Mesendoderm (in vitro differentiated cells): Measurements from ENCODE around the gene AIFM1.

Experiments
- DNase-seq: peaks from one replicate; pipeline ENCODE4 v3.0.0; 2013
- H2AK5ac ChIP-seq: 2 replicates; pipeline ENCODE4 v1.6.1; 2013; ENCODE audit warnings: low read length, inconsistent platforms
- H2BK120ac ChIP-seq: 2 replicates; pipeline ENCODE4 v1.6.1; 2013; ENCODE audit warnings: low read depth, mild to moderate bottlenecking, low read length, moderate library complexity, mixed read lengths
- H2BK15ac ChIP-seq: replicated peaks from 2 replicates; pipeline ENCODE4 v1.6.1; 2013; ENCODE audit warnings: low read depth, mild to moderate bottlenecking, moderate library complexity
- H2BK5ac ChIP-seq: 2 replicates; pipeline ENCODE4 v1.6.1; 2013; ENCODE audit warnings: low read length, inconsistent platforms
- H3K18ac ChIP-seq: 2 replicates; pipeline ENCODE4 v1.6.1; 2013; ENCODE audit warnings: mild to moderate bottlenecking, low read length, mixed read lengths
- H3K23ac ChIP-seq: one replicate; pipeline ENCODE4 v1.6.1; 2013; ENCODE audit warnings: low read length
- H3K27ac ChIP-seq: 2 replicates; pipeline ENCODE4 v1.5.1; 2013; ENCODE audit warnings: low read depth, mild to moderate bottlenecking, inconsistent platforms, low read length, moderate library complexity
- H3K27me3 ChIP-seq: 2 replicates; pipeline ENCODE4 v1.6.1; 2013; ENCODE audit warnings: low read length, control low read depth, mild to moderate bottlenecking, inconsistent platforms; ENCODE audit not compliant: insufficient read depth, poor library complexity
- H3K36me3 ChIP-seq: 2 replicates; pipeline ENCODE4 v1.6.1; 2013; ENCODE audit warnings: low read length, inconsistent platforms; ENCODE audit not compliant: control insufficient read depth, insufficient read depth
- H3K4ac ChIP-seq: one replicate; pipeline ENCODE4 v1.6.1; 2013; ENCODE audit warnings: low read depth, mild to moderate bottlenecking, low read length, moderate library complexity
- H3K4me1 ChIP-seq: 2 replicates; pipeline ENCODE4 v1.6.1; 2013; ENCODE audit warnings: low read depth, low read length, inconsistent platforms; ENCODE audit not compliant: control insufficient read depth
- H3K4me2 ChIP-seq: 2 replicates; pipeline ENCODE4 v1.6.1; 2013; ENCODE audit warnings: low read length
- H3K4me3 ChIP-seq: 2 replicates; pipeline ENCODE4 v1.5.1; 2013; ENCODE audit warnings: mild to moderate bottlenecking, low read length
- H3K56ac ChIP-seq: one replicate; pipeline ENCODE4 v1.6.1; 2013; ENCODE audit warnings: low read length
- H3K79me1 ChIP-seq: 2 replicates; pipeline ENCODE4 v1.6.1; 2013; ENCODE audit warnings: low read length, inconsistent platforms
- H3K79me2 ChIP-seq: 2 replicates; pipeline ENCODE4 v1.6.1; 2013; ENCODE audit warnings: mild to moderate bottlenecking, low read length; ENCODE audit not compliant: control insufficient read depth, insufficient read depth
- H3K9ac ChIP-seq: 2 replicates; pipeline ENCODE4 v1.6.1; 2013; ENCODE audit warnings: low read length, inconsistent platforms
- H4K5ac ChIP-seq: one replicate; pipeline ENCODE4 v1.6.1; 2013; ENCODE audit warnings: low read length
- H4K8ac ChIP-seq: one replicate; pipeline ENCODE4 v1.6.1; 2013; ENCODE audit warnings: low read depth, mild to moderate bottlenecking, control low read depth, low read length, moderate library complexity
- WGBS: extraction: QIAGEN DNeasy Blood & Tissue Kit; methylation state at CpG from one replicate; pipeline ENCODE4 v1.1.7; 2013; ENCODE audit warnings: low lambda C conversion rate, missing lambda C conversion rate; ENCODE audit not compliant: insufficient coverage; ENCODE audit errors: extremely low coverage; 5-methylcytosine and 5-hydroxymethylcytosine counted together

Gene AIFM1

GRCh38 chrX:130173190-130173895 is 7.7 kb upstream of the AIFM1 start:
- no CpG with 5 or more reads among the region's 7 CpGs for WGBS

DNA sequence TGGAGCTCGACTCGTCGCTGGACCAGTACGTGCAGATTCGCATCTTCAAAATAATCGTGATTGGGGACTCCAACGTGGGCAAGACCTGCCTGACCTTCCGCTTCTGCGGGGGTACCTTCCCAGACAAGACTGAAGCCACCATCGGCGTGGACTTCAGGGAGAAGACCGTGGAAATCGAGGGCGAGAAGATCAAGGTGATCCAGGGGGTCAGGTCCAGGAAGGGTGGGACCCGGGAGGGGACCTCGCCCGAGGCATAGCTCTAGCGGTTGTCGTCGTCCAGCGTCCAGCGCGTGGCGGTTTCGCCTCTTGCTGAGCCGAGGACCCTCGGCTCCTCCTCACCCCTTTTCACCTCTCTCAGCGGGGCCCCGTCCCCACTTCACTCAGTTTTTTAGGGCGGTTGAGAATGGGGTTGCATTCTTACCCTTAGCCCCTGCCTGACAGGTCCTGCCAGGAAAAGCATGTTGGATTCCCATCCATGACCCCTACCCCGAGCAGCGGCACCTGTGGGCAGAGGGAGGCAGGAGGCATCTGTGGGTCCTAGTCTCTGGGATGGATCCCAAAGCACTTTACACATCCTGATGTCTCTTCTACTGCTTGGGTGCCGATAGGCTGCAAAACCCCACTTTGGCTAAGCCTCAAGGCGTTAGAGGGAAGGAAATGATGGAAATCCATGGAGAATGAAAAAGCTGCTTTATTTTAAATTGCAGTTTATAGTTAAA is 6.6 kb upstream of the AIFM1 start:
- H4K5ac ChIP-seq, result no peak overlapping the region
- DNase-seq, result no peak
- H3K27ac ChIP-seq, result no peak overlapping the region
- H3K36me3 ChIP-seq, result no peaks in the 10 kb centered on the region
- H2BK5ac ChIP-seq, result no peak overlapping the region
- H3K27me3 ChIP-seq, result peaks cover 2% of the 10 kb centered on the region
- H3K79me2 ChIP-seq, result no peaks in the 10 kb centered on the region
- H2BK15ac ChIP-seq, result no peak overlapping the region
- H3K23ac ChIP-seq, result no peak overlapping the region
- no peak overlapping the region for H3K4me3 ChIP-seq
- no CpG with 5 or more reads among the region's 34 CpGs for WGBS
- H3K9ac ChIP-seq, result no peak overlapping the region
- H3K79me1 ChIP-seq, result no peaks in the 10 kb centered on the region
- peak overlapping the region; percentile 34 for H3K56ac ChIP-seq
- no peaks in the 10 kb centered on the region for H3K4me1 ChIP-seq
- H2AK5ac ChIP-seq, result no peak overlapping the region
- H4K8ac ChIP-seq, result no peak overlapping the region
- no peak overlapping the region for H3K18ac ChIP-seq
- peak overlapping the region; percentile 52 for H3K4me2 ChIP-seq
- H2BK120ac ChIP-seq, result no peak overlapping the region
- no peak overlapping the region for H3K4ac ChIP-seq

More at GRCh38 chrX:130173190-130173895, 7.7 kb upstream of the AIFM1 start:
- H4K5ac ChIP-seq, result no peak overlapping the region
- DNase-seq, result no peak
- no peaks in the 10 kb centered on the region for H3K36me3 ChIP-seq
- no peaks in the 10 kb centered on the region for H3K79me1 ChIP-seq
- no peak overlapping the region for H2BK120ac ChIP-seq
- H3K27ac ChIP-seq, result no peak overlapping the region
- no peak overlapping the region for H3K4ac ChIP-seq
- H2AK5ac ChIP-seq, result no peak overlapping the region
- no peak overlapping the region for H2BK15ac ChIP-seq
- H3K4me3 ChIP-seq, result no peak overlapping the region
- H3K56ac ChIP-seq, result no peak overlapping the region
- no peak overlapping the region for H2BK5ac ChIP-seq
- H3K9ac ChIP-seq, result no peak overlapping the region
- H3K27me3 ChIP-seq, result peaks cover 2% of the 10 kb centered on the region
- no peak overlapping the region for H4K8ac ChIP-seq
- no peaks in the 10 kb centered on the region for H3K79me2 ChIP-seq
- H3K4me2 ChIP-seq, result no peak overlapping the region
- no peak overlapping the region for H3K23ac ChIP-seq
- no peak overlapping the region for H3K18ac ChIP-seq
- no peaks in the 10 kb centered on the region for H3K4me1 ChIP-seq

- no CpG with 5 or more reads among the region's 61 CpGs for WGBS
- Histone ChIP-seq H4K8ac (no peak within 1 kb of the TSS), H3K9ac (no peak within 1 kb of the TSS), H2BK15ac (no peak within 1 kb of the TSS), H3K79me1 (no peaks in the 10 kb centered on the region), H2AK5ac (no peak within 1 kb of the TSS), H3K36me3 (no peaks in the 10 kb centered on the region), H2BK5ac (no peak within 1 kb of the TSS), H3K4me3 (no peak within 1 kb of the TSS), H3K56ac (peak within 1 kb of the TSS; percentile 34), H3K23ac (no peak within 1 kb of the TSS), H3K18ac (no peak within 1 kb of the TSS), H3K4me1 (no peaks in the 10 kb centered on the region), H3K4me2 (peak within 1 kb of the TSS; percentile 56), H2BK120ac (no peak within 1 kb of the TSS), H3K79me2 (no peaks in the 10 kb centered on the region), H3K27me3 (peaks cover 2% of the 10 kb centered on the region), H3K27ac (no peak within 1 kb of the TSS), H3K4ac (no peak within 1 kb of the TSS), H4K5ac (no peak within 1 kb of the TSS)
- no peak for DNase-seq
These were observed 5.9 kb upstream of the AIFM1 start, which contains the start of gene RAB33A for GRCh38 chrX:130171446-130172126. Gene RAB33A, plus strand, starts transcription at chrX:130171962. Its CDS starts 101 bp downstream, at chrX:130172063.

DNA sequence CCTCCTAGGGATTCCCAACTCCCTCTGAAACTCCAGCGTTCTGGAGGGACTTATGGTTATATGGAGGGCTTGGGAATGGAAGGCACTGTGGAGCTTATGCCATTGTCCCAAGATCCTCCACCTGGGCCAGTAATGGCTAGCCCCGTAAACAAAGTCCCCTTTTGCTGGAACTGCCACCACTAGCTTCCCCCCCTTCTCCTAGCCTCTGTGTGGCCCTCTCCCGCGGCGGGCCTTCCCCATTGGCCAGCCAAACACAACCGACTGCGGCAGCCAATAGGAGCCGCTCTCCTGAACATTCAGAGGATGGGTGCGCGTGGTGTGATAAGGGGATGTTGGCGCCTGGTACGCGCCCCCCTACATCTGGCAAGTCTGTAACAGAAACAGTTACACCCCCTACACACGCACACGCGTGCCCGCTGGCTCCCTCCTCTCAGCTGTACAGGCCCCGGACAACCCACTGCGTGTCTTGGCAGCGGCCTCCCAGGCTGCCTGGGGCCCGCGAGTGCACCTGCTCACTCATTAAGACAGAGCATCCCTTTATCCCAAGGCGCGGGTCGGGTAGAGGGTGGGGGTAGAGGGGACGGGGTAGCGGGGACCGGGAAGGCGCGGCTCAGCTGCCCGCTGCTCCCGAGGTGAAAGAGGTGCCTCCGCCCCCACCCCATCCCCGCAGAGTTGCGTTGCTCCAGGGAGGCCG is 5.3 kb upstream of the AIFM1 start:
- H4K5ac ChIP-seq, result no peak overlapping the region
- peak; percentile 48 for DNase-seq
- no peak overlapping the region for H2AK5ac ChIP-seq
- peaks cover 2% of the 10 kb centered on the region for H3K27me3 ChIP-seq
- H4K8ac ChIP-seq, result no peak overlapping the region
- no peak overlapping the region for H3K27ac ChIP-seq
- H3K56ac ChIP-seq, result peak overlapping the region; percentile 25
- H3K4me2 ChIP-seq, result peak overlapping the region; percentile 56
- no peaks in the 10 kb centered on the region for H3K79me2 ChIP-seq
- H2BK120ac ChIP-seq, result no peak overlapping the region
- no peak overlapping the region for H2BK5ac ChIP-seq
- H2BK15ac ChIP-seq, result no peak overlapping the region
- no CpG with 5 or more reads among the region's 36 CpGs for WGBS
- H3K4ac ChIP-seq, result no peak overlapping the region
- no peaks in the 10 kb centered on the region for H3K4me1 ChIP-seq
- H3K79me1 ChIP-seq, result no peaks in the 10 kb centered on the region
- H3K9ac ChIP-seq, result no peak overlapping the region
- no peak overlapping the region for H3K23ac ChIP-seq
- no peaks in the 10 kb centered on the region for H3K36me3 ChIP-seq
- no peak overlapping the region for H3K18ac ChIP-seq
- H3K4me3 ChIP-seq, result no peak overlapping the region

DNA sequence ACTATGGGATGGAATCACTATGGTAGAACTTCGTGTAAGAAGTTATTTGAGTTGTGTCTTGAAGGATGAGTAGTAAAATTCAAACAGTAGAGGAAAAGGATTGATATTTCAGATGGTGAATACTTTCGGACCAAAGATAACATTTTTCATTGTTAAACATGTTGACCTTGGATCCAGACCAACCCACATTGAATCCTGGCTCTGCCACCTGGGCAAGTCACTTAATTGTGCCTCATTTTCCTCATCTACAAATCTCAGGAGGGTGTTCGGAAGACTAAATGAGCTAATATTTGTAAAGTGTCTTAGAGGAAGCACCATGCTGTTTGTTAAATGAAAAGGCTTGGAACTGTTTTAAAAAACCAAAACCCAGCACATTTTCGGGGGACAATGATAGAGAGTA is 1.4 kb upstream of the AIFM1 start:
- H3K79me2 ChIP-seq, result no peaks in the 10 kb centered on the region
- no peak overlapping the region for H3K4me3 ChIP-seq
- no peak overlapping the region for H3K4me2 ChIP-seq
- H3K79me1 ChIP-seq, result no peaks in the 10 kb centered on the region
- no peak overlapping the region for H2BK15ac ChIP-seq
- no peak overlapping the region for H4K5ac ChIP-seq
- H2BK120ac ChIP-seq, result no peak overlapping the region
- no peak overlapping the region for H3K9ac ChIP-seq
- no peak overlapping the region for H3K18ac ChIP-seq
- H3K56ac ChIP-seq, result no peak overlapping the region
- H2AK5ac ChIP-seq, result no peak overlapping the region
- H3K23ac ChIP-seq, result no peak overlapping the region
- no peak for DNase-seq
- H2BK5ac ChIP-seq, result no peak overlapping the region
- H4K8ac ChIP-seq, result no peak overlapping the region
- no peak overlapping the region for H3K4ac ChIP-seq
- no peaks in the 10 kb centered on the region for H3K4me1 ChIP-seq
- WGBS, result no CpG with 5 or more reads among the region's 4 CpGs
- no peaks in the 10 kb centered on the region for H3K36me3 ChIP-seq
- H3K27ac ChIP-seq, result no peak overlapping the region
- H3K27me3 ChIP-seq, result peaks cover 2% of the 10 kb centered on the region
